GM19193 (cell line): Measurements from ENCODE around the gene RPL36.

ENCODE experiments used
- POLR2A ChIP-seq: IDR thresholded peaks from 4 replicates; pipeline ENCODE4 v1.6.1; 2011; ENCODE audit not compliant: insufficient read depth, insufficient read length; ENCODE audit errors: extremely low read depth

RPL36 gene

DNA sequence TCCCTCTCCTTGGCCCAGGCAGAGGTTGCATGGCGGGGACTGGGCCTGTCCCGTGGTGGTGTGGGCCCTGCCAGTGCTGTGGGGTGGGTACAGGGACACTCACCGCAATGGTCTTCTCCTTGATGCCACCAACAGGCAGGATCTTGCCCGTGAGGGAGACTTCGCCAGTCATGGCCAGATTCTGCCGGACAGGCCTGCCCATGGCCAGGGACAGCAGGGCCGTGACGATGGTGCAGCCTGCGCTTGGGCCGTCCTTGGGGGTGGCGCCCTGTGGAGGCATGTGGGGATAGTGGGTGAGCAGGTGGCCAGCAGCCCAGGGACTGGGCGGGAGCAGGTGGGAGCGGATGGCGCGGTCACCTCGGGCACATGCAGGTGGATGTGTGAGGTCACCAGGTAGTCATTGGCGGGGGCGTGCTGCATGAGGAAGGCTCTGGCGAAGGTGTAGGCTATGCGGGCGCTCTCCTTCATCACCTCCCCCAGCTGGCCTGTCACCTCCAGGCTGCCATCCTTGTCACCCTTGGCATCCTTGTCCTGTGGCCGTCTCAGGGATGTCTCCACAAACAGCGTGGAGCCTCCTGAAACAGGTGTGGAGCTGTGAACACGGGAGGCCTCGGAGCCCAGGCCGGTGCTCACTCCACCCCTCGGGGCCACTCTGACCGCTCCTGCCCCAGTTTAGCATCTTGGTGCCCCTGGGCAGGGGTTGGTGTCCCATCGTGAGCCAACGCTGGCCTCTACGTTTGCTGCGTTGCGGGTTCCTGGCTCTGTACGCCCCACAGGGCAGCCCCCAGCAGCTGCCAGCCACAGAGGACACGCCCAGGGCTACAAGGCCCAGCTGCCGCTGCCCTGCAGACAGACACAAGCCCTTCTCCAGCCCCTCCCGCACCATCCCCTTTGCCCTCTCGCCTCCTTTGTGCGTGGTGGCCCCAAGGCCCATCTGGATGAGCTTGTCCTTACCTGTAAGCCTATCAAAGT, 3.4 kb downstream of the RPL36 start:
- peak; percentile 55 for TF ChIP-seq POLR2A

DNA sequence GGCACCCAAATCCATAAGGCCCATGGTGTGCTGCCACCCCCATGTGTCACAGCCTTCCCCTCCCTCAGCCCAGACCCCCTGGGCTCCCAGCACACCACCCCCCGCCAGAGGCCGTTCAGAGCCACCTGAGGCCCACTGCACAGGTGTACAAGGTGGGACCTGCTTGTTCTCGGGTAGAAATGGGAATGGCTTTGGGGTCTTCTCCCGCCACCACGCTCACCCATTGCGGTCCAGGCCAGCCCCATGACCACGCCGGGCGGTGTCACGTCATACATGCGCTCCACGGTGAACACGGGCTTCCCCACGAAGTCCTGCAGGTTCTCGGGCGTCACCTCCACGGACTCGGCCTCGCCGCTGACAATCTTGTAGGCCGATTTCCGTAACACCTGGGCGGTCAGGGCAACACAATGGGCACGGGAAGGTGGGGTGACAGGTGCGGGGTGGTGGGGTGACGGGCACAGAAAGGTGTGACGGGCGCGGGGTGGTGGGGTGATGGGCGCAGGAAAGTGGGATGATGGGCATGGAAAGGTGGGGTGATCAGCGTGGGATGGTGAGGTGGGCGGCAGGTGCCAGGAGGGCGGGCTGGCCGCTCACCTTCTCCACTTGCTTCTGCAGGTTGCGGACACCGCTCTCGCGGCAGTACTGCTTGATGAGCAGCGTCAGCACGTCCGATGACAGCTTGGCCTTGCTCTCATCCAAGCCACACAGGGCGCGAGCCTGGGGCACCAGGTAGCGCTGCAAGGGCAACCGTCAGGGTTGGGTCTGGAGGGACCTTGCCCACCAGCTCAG, 4.3 kb downstream of the RPL36 start:
- TF ChIP-seq POLR2A: no peak

GRCh38 chr19:5694956-5695648, 5.0 kb downstream of the RPL36 start:
- no peak for TF ChIP-seq POLR2A

DNA sequence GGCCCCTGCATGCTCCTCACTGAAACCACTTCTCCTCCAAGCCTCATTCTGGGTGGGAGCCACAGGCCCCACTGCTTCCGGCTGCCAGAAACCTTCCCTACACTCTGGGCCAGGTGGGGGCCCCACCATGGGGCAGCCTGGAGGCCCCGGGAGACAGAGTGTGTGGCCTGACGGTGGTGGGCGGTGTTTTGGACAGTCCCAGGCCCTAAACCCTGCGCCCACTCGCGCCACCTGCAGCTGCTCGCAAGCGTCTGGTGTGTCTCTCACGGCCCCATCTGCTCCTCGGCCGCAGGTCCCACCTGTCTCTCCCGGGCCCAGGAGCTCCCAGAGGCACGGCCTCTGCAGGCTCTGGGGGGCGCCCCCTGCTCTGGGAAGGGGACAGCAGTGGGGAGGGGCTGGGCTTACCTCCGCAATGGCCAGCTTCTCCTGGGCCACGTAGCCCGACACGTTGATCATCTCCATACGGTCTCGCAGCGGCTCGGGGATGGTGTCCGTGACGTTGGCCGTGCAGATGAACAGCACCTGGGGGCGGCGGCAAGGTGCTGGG, 5.6 kb downstream of the RPL36 start:
- TF ChIP-seq POLR2A: peak; percentile 13

GRCh38 chr19:5696196-5697021, 6.3 kb downstream of the RPL36 start:
- no peak for TF ChIP-seq POLR2A

DNA sequence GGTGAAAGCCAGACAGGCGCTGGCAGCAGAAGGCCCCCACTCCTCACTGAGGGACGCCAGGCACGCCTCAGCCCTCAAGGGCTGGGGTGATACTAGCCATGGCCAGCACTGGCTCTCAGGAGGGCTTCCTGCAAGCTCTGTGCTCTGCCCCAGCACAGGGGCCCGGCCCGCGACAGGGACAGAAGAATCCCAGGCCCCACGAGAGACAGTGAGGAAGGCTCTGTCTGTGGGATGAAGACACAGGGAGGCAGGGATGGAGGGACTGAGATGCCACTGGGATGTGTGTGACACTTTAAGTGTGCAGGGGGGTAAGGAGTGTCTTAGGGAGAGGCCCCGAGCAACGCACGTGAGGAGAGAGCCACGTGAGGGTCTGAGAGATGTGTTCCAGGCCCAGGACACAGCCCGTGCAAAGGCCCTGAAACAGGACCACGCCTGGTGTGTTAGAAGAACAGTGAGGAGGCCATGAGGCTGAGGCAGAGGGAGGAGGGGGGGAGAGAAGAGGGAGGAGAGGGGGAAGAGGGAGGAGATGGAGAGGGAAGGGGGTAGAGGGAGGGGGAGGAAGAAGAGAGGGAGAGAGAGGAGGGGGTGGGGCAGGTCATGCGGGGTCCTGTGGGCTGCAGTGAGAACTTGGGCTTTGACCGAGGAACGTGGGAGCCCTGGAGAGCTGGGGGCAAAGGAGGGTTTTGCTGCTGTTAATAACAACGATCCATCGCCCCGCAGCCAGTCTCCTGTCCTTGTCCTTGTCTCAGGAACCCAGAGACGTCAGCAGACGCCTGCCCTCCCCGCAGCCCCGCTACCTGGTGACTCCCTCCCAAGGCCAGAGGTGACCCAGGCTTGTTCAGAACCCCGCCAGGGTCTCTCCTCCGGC, 7.2 kb downstream of the RPL36 start:
- no peak for TF ChIP-seq POLR2A

DNA sequence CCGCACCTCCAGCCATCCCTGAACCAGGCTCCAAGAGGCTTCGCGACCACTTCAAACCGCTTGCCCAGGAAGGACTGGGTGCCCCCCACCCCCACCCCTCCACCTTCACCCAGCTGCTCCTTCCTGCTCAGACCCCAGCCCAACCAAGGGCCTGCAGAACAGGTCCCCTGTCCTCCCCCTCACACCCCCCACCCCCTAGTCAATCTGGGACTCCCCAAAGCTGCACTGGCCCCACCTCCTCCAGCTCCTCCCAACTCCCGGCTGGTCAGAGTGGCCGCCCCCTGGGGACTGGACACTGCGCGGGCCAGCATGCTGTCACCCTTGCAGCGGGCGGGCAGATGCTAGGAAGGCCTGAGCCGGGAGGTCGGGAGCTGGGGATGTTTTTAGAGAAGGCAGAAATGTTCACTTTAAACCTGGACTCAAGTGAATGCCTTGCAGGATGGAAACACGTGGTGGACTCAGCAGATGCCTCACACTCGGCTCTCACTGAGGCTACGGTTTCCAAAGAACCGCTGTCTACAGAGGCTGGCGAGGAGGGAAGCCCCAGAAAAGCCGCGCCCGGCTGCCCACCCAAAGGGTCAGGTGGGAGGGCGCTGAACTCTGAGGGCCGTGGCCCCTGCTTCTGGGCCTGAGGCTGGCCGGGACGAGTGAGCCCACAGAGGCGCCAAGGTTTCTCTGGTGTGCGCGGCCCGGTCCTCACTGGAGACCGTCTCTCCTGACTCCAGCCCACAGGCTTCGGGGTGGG, 8.0 kb downstream of the RPL36 start:
- no peak for TF ChIP-seq POLR2A

GRCh38 chr19:5698635-5699422, 8.7 kb downstream of the RPL36 start:
- TF ChIP-seq POLR2A: no peak

- no peak for TF ChIP-seq POLR2A
Observed at GRCh38 chr19:5700455-5701092, 10.5 kb downstream of the RPL36 start.

- TF ChIP-seq POLR2A: no peak
Observed at GRCh38 chr19:5703819-5704818, 14.0 kb downstream of the RPL36 start.
